Measurements from ENCODE around the gene ZZZ3.

- TF ChIP-seq POLR2AphosphoS2 (IDR thresholded peaks at IDR 0.05; ENCODE audit: low read depth, low read length) (no peak), POLR2A (IDR thresholded peaks at IDR 0.05; ENCODE audit: insufficient read depth in 1 of 2, low read depth in 2 of 2, low read length in 2 of 2) (no peak), PCBP1 (IDR thresholded peaks at IDR 0.05; ENCODE audit: borderline replicate concordance, low read depth, low read length) (no peak), ZNF691 (CRISPR knock-in tag; IDR thresholded peaks at IDR 0.05; ENCODE audit: borderline replicate concordance, low read depth) (no peak), POGZ (CRISPR knock-in tag; IDR thresholded peaks at IDR 0.05) (no peak)
Observed at GRCh38 chr1:77686796-77687518, 4.5 kb upstream of the ZZZ3 start.

Measured in HepG2 (cell line).